ENCODE results near the gene CSNK1G3. TPM values are rescaled to one million over a fixed set of nuclear protein-coding genes. Genes with fewer than 3 reads are reported as not detected.

The CSNK1G3 gene
- total RNA-seq, 1 experiment from 2014 or later = 42.1 TPM

DNA sequence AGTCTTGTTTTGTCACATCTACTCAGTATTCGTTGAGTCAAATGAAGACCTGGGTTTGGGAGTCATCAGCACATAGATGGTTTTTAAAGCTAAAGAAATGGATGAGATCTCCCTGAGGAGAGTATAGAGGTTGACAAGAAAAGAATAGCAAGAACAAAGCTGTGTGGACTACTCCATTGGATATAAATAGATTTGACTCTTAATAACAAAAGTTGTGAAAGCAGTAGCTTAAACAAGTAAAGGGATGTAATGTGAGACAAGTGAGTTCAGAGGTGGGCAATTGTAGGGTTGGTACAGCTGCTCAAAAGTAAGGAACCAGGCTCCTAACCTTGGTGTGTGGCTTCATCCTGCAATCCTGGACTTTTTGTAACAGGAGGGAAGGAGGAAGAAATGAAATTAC, 49.3 kb downstream of the CSNK1G3 start:
- no peak for DNase-seq
- no peaks in the 10 kb centered on the region for H3K36me3 ChIP-seq (replicated peaks; ENCODE audit: control insufficient read depth, insufficient read depth, low read length)
- no peaks in the 10 kb centered on the region for H3K27me3 ChIP-seq (ENCODE audit: control insufficient read depth, insufficient read depth, low read length)

DNA sequence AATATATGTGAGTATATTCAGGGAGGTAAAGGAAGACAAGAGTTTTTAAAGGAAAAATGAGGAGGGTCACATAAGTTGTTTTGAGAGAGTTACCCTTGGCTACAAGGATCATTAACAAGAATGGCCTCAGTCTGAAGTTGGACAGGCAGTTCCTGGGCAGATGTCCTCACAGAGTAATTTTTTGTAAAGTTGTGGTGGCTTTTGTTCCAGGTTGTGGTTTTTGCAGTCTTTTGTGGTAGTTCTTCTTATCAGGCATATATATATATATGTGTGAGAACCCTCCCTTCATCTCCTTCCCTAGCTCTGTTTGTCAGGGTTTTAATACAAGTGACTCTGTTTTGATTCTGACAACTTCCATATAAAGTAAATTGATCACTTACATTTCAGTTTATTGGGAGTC, 60.0 kb downstream of the CSNK1G3 start:
- Histone ChIP-seq H3K36me3 (replicated peaks; ENCODE audit: control insufficient read depth, insufficient read depth, low read length) (no peaks in the 10 kb centered on the region; the same call in 1 of the 2 replicates), H3K27me3 (ENCODE audit: control insufficient read depth, insufficient read depth, low read length) (no peaks in the 10 kb centered on the region), H3K4me3 (ENCODE audit: insufficient read depth, low read depth, low read length) (no peak overlapping the region)
- no peak for DNase-seq

More for the DNA sequence above, 49.3 kb downstream of the CSNK1G3 start:
- H3K4me3 ChIP-seq (ENCODE audit: insufficient read depth, low read depth, low read length) = no peak overlapping the region

DNA sequence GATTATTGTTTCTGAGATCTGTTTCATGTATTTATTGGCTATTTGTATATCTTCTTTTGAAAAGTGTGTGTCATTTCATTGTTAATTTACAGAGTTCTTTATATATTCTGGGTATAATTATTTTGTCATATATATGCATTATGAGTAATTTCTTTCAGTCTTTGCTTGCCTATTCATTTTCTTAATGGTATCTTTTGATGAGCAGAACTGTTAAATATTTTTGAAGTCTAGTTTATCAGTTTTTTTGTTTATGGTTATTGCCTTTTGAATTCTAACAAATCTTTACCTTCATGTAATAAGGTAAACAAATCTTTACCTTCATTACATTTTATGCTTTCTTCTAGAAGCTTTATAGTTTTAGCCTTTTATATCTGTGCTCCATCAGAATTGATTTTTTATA, 66.4 kb downstream of the CSNK1G3 start:
- no peak overlapping the region for H3K4me3 ChIP-seq (ENCODE audit: insufficient read depth, low read depth, low read length)
- no peak for DNase-seq
- no peaks in the 10 kb centered on the region; the same call in 1 of the 2 replicates for H3K36me3 ChIP-seq (replicated peaks; ENCODE audit: control insufficient read depth, insufficient read depth, low read length)
- no peaks in the 10 kb centered on the region for H3K27me3 ChIP-seq (ENCODE audit: control insufficient read depth, insufficient read depth, low read length)

DNA sequence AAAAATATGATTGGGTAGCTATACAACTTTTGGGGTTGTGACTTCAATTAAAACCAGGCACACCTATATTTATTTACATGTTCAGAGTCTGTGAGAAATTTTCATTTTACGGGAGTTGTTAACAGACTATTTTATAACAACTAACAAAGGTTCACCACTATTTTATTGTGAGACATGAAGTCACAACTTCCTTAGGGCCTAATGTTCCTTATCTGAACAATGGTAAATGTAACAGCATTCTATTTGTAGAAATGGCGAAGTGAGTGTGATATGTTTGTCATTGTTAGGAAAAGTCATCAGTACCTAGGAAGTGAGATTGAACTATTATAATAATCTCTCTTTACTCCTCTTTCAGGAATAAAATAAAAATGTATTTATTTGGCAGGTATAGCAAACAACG, 67.4 kb downstream of the CSNK1G3 start:
- no peaks in the 10 kb centered on the region for H3K27me3 ChIP-seq (ENCODE audit: control insufficient read depth, insufficient read depth, low read length)
- H3K4me3 ChIP-seq (ENCODE audit: insufficient read depth, low read depth, low read length) = no peak overlapping the region
- no peaks in the 10 kb centered on the region; the same call in 1 of the 2 replicates for H3K36me3 ChIP-seq (replicated peaks; ENCODE audit: control insufficient read depth, insufficient read depth, low read length)
- no peak for DNase-seq

GRCh38 chr5:123582550-123583285, 70.7 kb downstream of the CSNK1G3 start:
- Histone ChIP-seq H3K4me3 (ENCODE audit: insufficient read depth, low read depth, low read length) (no peak overlapping the region), H3K27me3 (ENCODE audit: control insufficient read depth, insufficient read depth, low read length) (no peaks in the 10 kb centered on the region), H3K36me3 (replicated peaks; ENCODE audit: control insufficient read depth, insufficient read depth, low read length) (no peaks in the 10 kb centered on the region)
- peak; percentile 5 for DNase-seq

- no peak for DNase-seq
- Histone ChIP-seq H3K27me3 (ENCODE audit: control insufficient read depth, insufficient read depth, low read length) (no peaks in the 10 kb centered on the region), H3K4me3 (ENCODE audit: insufficient read depth, low read depth, low read length) (no peak overlapping the region), H3K36me3 (replicated peaks; ENCODE audit: control insufficient read depth, insufficient read depth, low read length) (no peaks in the 10 kb centered on the region; the same call in 1 of the 2 replicates)
These were observed 73.9 kb downstream of the CSNK1G3 start for GRCh38 chr5:123585871-123586270.

DNA sequence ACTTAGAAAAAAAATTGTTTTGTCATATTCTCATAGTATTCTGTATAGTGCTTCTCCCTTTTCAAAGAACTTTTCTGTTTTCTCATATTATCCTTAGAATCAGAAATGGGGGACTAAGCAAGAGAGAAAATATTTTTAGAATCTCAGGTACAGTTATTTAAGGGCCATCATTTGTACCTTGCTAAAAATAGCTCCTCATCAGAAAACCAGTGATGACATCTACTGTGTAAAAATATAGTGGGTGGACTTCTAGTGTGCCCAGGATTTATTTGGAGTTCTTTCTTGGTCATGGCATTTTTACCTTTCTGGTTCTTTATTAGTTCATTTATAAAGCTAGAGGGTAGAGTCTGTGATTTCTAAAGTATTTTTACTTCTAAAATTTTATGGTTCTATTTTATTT, 82.5 kb downstream of the CSNK1G3 start:
- H3K27me3 ChIP-seq (ENCODE audit: control insufficient read depth, insufficient read depth, low read length) = no peaks in the 10 kb centered on the region
- DNase-seq = no peak
- H3K4me3 ChIP-seq (ENCODE audit: insufficient read depth, low read depth, low read length) = no peak overlapping the region
- peaks cover 1% of the 10 kb centered on the region; the same call in 1 of the 2 replicates for H3K36me3 ChIP-seq (replicated peaks; ENCODE audit: control insufficient read depth, insufficient read depth, low read length)

- no peak overlapping the region for H3K4me3 ChIP-seq (ENCODE audit: insufficient read depth, low read depth, low read length)
- H3K36me3 ChIP-seq (replicated peaks; ENCODE audit: control insufficient read depth, insufficient read depth, low read length) = peaks cover 1% of the 10 kb centered on the region; the same call in 1 of the 2 replicates
- H3K27me3 ChIP-seq (ENCODE audit: control insufficient read depth, insufficient read depth, low read length) = no peaks in the 10 kb centered on the region
- DNase-seq = no peak
These were observed 85.0 kb downstream of the CSNK1G3 start for GRCh38 chr5:123597018-123597417.

GRCh38 chr5:123598028-123598689, 86.2 kb downstream of the CSNK1G3 start:
- Histone ChIP-seq H3K27me3 (ENCODE audit: control insufficient read depth, insufficient read depth, low read length) (no peaks in the 10 kb centered on the region), H3K4me3 (ENCODE audit: insufficient read depth, low read depth, low read length) (no peak overlapping the region), H3K36me3 (replicated peaks; ENCODE audit: control insufficient read depth, insufficient read depth, low read length) (no peaks in the 10 kb centered on the region; the same call in 1 of the 2 replicates)
- no peak for DNase-seq

GRCh38 chr5:123599171-123599570, 87.2 kb downstream of the CSNK1G3 start:
- no peaks in the 10 kb centered on the region; the same call in 1 of the 2 replicates for H3K36me3 ChIP-seq (replicated peaks; ENCODE audit: control insufficient read depth, insufficient read depth, low read length)
- no peak overlapping the region for H3K4me3 ChIP-seq (ENCODE audit: insufficient read depth, low read depth, low read length)
- no peak for DNase-seq
- H3K27me3 ChIP-seq (ENCODE audit: control insufficient read depth, insufficient read depth, low read length) = no peaks in the 10 kb centered on the region

DNA sequence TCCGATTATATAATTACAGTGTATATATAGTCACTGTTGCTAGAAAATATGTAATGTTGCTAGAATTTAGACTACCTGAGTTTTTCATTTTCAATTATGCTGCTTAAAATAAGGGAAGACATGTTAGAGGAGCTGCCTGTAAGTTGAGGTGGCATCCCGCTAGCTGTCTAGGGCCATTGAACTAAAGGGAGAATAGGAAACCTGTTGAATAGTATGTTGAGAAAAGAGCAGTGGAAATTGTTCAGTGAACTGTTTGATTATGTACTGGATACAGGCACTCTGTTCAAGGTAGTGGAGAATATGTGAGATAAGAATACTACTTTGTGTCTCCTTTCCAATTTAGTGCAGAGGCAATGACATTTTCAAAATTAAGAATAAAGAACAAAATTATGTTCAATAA, 89.6 kb downstream of the CSNK1G3 start:
- Histone ChIP-seq H3K4me3 (ENCODE audit: insufficient read depth, low read depth, low read length) (no peak overlapping the region), H3K27me3 (ENCODE audit: control insufficient read depth, insufficient read depth, low read length) (no peaks in the 10 kb centered on the region), H3K36me3 (replicated peaks; ENCODE audit: control insufficient read depth, insufficient read depth, low read length) (no peaks in the 10 kb centered on the region)
- DNase-seq = no peak

- H3K36me3 ChIP-seq (replicated peaks; ENCODE audit: control insufficient read depth, insufficient read depth, low read length) = no peaks in the 10 kb centered on the region
- H3K27me3 ChIP-seq (ENCODE audit: control insufficient read depth, insufficient read depth, low read length) = no peaks in the 10 kb centered on the region
- H3K4me3 ChIP-seq (ENCODE audit: insufficient read depth, low read depth, low read length) = no peak overlapping the region
- DNase-seq = no peak
These were observed 93.8 kb downstream of the CSNK1G3 start for GRCh38 chr5:123605822-123606221.

GRCh38 chr5:123610209-123610608, 98.2 kb downstream of the CSNK1G3 start:
- Histone ChIP-seq H3K27me3 (ENCODE audit: control insufficient read depth, insufficient read depth, low read length) (no peaks in the 10 kb centered on the region), H3K36me3 (replicated peaks; ENCODE audit: control insufficient read depth, insufficient read depth, low read length) (no peaks in the 10 kb centered on the region), H3K4me3 (ENCODE audit: insufficient read depth, low read depth, low read length) (no peak overlapping the region)
- no peak for DNase-seq

GRCh38 chr5:123610665-123611405, 98.9 kb downstream of the CSNK1G3 start:
- peak; percentile 8 for DNase-seq
- no peaks in the 10 kb centered on the region for H3K27me3 ChIP-seq (ENCODE audit: control insufficient read depth, insufficient read depth, low read length)
- H3K36me3 ChIP-seq (replicated peaks; ENCODE audit: control insufficient read depth, insufficient read depth, low read length) = no peaks in the 10 kb centered on the region
- no peak overlapping the region for H3K4me3 ChIP-seq (ENCODE audit: insufficient read depth, low read depth, low read length)

DNA sequence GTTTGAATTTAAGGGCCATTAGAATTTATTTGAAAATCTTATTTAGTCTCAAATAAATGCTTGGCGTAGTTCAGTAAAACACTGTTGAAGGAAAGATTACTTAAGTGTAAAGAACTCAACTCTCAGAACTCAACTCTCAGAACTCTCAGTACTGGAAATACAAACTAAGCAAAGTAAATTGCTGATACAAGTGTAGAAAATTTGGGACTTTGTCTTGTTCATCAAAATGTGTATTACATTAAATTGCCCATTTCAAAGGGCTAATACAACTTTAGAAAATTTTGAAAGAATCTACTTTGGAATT, 99.4 kb downstream of the CSNK1G3 start:
- Histone ChIP-seq H3K36me3 (replicated peaks; ENCODE audit: control insufficient read depth, insufficient read depth, low read length) (no peaks in the 10 kb centered on the region), H3K27me3 (ENCODE audit: control insufficient read depth, insufficient read depth, low read length) (no peaks in the 10 kb centered on the region), H3K4me3 (ENCODE audit: insufficient read depth, low read depth, low read length) (no peak overlapping the region)
- DNase-seq = no peak

Measured in H7 (cell line).